GM13977 (cell line): ENCODE results near the gene SWAP70.
"Not testable (repeated sequence)": the region's sequence is repeated elsewhere in the genome, so short reads cannot be mapped to it uniquely, and the experiment has no call there.

Source experiments
- DNase-seq: peaks from one replicate; pipeline ENCODE4 v3.0.0; 2012; ENCODE audit warnings: low spot score
- CTCF ChIP-seq: IDR thresholded peaks from 2 replicates; pipeline ENCODE4 v1.5.1; 2012; ENCODE audit warnings: mild to moderate bottlenecking, control low read depth; ENCODE audit not compliant: insufficient read depth; ENCODE audit errors: extremely low read depth, missing control alignments
- in situ Hi-C: fragments of 300-500 bp; cut with MboI; formaldehyde crosslinking; loops from one replicate; pipeline ENCODE4 v1.12.0; 2022; ENCODE audit warnings: low sequenced_read_pairs, low pct_unique_long_range_greater_than_20kb, mixed read lengths, inconsistent platforms; ENCODE audit not compliant: unreplicated experiment

Gene SWAP70

GRCh38 chr11:9619971-9620370 is 43.9 kb upstream of the SWAP70 start:
- DNase-seq = no peak
- TF ChIP-seq CTCF = no peak
- in situ Hi-C loops = loop anchor here (10.0 kb wide), 1 partner anchor 105 kb away; no protein-coding TSS in a partner anchor

GRCh38 chr11:9622353-9622752 is 41.5 kb upstream of the SWAP70 start:
- in situ Hi-C loops, DNase-seq: not testable (repeated sequence)

- in situ Hi-C loops = not testable (repeated sequence)
These were observed 40.8 kb upstream of the SWAP70 start for GRCh38 chr11:9623053-9623452.

GRCh38 chr11:9624448-9624847 is 39.4 kb upstream of the SWAP70 start:
- in situ Hi-C loops = no loop called here
- TF ChIP-seq CTCF = no peak
- DNase-seq = no peak

More at GRCh38 chr11:9623053-9623452, 40.8 kb upstream of the SWAP70 start:
- DNase-seq = not testable (repeated sequence)

- no peak for TF ChIP-seq CTCF
- no peak for DNase-seq
- in situ Hi-C loops = no loop called here
These were observed 38.7 kb upstream of the SWAP70 start for GRCh38 chr11:9625162-9625561.

GRCh38 chr11:9625728-9626127 is 38.1 kb upstream of the SWAP70 start:
- in situ Hi-C loops = no loop called here
- DNase-seq = no peak
- no peak for TF ChIP-seq CTCF

- in situ Hi-C loops = no loop called here
- DNase-seq = no peak
- no peak for TF ChIP-seq CTCF
These were observed 37.1 kb upstream of the SWAP70 start for GRCh38 chr11:9626496-9627394.
